Upper lobe of right lung (tissue), 1 donor: ENCODE data around the gene C2orf49. TPM values are rescaled to one million over a fixed set of nuclear protein-coding genes. Genes with fewer than 3 reads are reported as not detected.

ENCODE experiments used
- ATAC-seq: fragments of 200-7000 bp; cut with Tn5 transposase; one replicate; pipeline ENCODE4 v1.9.1; 2020; ENCODE audit warnings: mild to moderate bottlenecking, moderate library complexity
- DNase-seq: peaks from one replicate; pipeline ENCODE4 v3.0.0-alpha.2; 2020
- H3K27ac ChIP-seq: fragments of 200-600 bp; one replicate; pipeline ENCODE4 v1.8.0; 2022
- H3K27me3 ChIP-seq: fragments of 200-600 bp; one replicate; pipeline ENCODE4 v1.8.0; 2022; ENCODE audit warnings: mild to moderate bottlenecking
- H3K36me3 ChIP-seq: fragments of 200-600 bp; one replicate; pipeline ENCODE4 v1.8.0; 2022
- H3K4me1 ChIP-seq: fragments of 200-600 bp; one replicate; pipeline ENCODE4 v1.8.0; 2022
- H3K4me3 ChIP-seq: fragments of 200-600 bp; one replicate; pipeline ENCODE4 v1.8.0; 2022; ENCODE audit warnings: mild to moderate bottlenecking
- H3K9me3 ChIP-seq: fragments of 200-600 bp; one replicate; pipeline ENCODE4 v1.8.0; 2022
- CTCF ChIP-seq: fragments of 200-600 bp; IDR thresholded peaks from one replicate; pipeline ENCODE4 v1.8.0; 2022; ENCODE audit warnings: antibody characterized with exemption
- intact Hi-C: fragments of 100-400 bp; cut with DNase I; formaldehyde crosslinking; loops from one replicate; pipeline ENCODE4 v1.11.0; 2022
- total RNA-seq: library from RNA; stranded (reverse); fragmentation: NEBNext Ultra II Directional; extraction: Animal tissue kit (Norgen Biotek cat#: 25700); gene quantifications from one replicate; pipeline ENCODE4 v1.2.1, GENCODE V29; 2021
- donor health status: DM: no; HTN: yes; CAD: no; lungs with severe emphysema.

The C2orf49 gene
- total RNA-seq, 1 donor from 2014 or later: 18.0 TPM

DNA sequence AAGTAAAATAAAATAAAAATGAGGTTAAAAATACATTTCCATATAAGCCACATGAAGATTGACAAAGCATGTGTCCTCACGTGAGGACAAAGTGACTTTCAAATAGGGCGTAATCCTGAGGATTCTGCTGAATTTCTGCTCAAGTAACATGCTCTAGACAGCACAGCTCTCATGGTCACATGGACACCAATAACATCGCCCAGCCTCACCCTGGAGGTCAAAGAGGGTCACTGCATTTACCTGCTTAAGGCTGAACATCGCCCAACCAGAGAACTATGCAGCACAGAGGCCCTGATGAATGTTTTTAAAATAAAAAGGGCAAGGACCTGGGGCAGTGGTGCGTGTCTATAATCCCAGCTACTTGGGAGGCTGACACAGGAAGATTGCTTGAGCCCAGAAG is 38.0 kb upstream of the C2orf49 start:
- DNase-seq (no peak), ATAC-seq (no peak)
- Histone ChIP-seq H3K36me3 (peaks cover 45% of the 10 kb centered on the region), H3K4me1 (no peaks in the 10 kb centered on the region), H3K4me3 (no peak overlapping the region), H3K9me3 (no peaks in the 10 kb centered on the region), H3K27me3 (no peaks in the 10 kb centered on the region), H3K27ac (no peak overlapping the region)
- intact Hi-C loops: no loop called here
- TF ChIP-seq CTCF: no peak

DNA sequence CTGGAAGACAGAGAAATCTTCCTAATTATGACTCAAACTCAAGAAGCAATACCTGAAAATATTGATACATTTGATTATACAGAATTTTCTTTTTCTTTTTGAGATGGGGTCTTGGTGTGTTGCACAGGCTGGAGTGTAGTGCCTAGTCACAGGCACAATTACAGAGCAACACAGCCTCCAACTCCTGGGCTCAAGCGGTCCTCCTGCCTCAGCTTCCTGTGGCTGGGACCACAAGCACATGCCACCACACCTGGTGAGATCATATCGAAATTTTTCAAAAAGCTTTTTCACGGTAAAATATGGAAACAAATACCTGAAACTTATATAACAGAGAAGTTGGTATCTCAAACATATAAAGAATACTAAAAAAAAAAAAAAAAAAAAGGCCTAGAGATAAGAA is 35.7 kb upstream of the C2orf49 start:
- TF ChIP-seq CTCF: no peak
- ATAC-seq (no peak), DNase-seq (no peak)
- Histone ChIP-seq H3K9me3 (no peaks in the 10 kb centered on the region), H3K36me3 (peaks cover 30% of the 10 kb centered on the region), H3K4me1 (no peaks in the 10 kb centered on the region), H3K27ac (no peak overlapping the region), H3K4me3 (no peak overlapping the region), H3K27me3 (no peaks in the 10 kb centered on the region)
- intact Hi-C loops: no loop called here

DNA sequence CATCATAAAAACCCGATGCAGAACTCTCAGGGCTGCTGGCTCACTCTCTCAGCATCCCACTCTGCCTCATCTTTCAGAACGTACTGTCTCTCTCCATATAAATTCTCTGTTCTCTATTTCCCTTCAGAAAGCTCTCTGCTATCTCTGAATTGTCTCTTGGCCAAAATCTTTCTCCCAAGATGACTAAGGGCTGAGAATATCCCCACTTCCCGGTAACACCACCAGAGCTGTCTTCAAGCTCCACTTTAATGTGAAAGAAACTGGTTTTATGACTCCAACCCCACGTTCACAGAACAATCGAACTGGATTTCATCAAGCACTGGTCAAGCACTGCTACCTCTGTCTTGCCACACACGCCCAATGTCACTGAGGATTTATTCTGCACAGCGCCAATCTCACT is 30.2 kb upstream of the C2orf49 start:
- peaks cover 21% of the 10 kb centered on the region for H3K36me3 ChIP-seq
- no peaks in the 10 kb centered on the region for H3K27me3 ChIP-seq
- H3K4me1 ChIP-seq: no peaks in the 10 kb centered on the region
- H3K4me3 ChIP-seq: no peak overlapping the region
- no peak for DNase-seq
- TF ChIP-seq CTCF: no peak
- H3K27ac ChIP-seq: no peak overlapping the region
- no peaks in the 10 kb centered on the region for H3K9me3 ChIP-seq
- no peak for ATAC-seq
- intact Hi-C loops: no loop called here

DNA sequence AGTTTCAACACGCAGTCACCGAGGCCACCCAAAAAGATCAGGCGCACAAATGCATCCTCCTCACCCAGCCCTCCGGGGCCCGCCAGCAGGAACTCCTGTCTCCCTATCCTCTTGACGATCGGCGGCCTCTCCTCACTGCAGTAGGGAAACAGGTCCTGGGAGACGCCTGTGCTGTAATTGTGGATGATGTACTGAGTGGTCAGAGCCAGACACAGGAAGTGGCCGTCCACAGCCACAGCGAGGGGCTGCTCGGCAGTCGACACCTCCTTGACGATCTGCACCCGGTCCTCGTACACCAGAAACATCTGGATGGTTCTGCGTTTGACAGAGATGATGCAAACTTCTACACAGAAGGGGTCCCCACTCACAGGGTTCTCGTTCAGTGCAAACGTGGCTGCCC is 29.8 kb upstream of the C2orf49 start:
- ATAC-seq (no peak), DNase-seq (no peak)
- TF ChIP-seq CTCF: no peak
- no peaks in the 10 kb centered on the region for H3K27me3 ChIP-seq
- peaks cover 21% of the 10 kb centered on the region for H3K36me3 ChIP-seq
- H3K27ac ChIP-seq: no peak overlapping the region
- H3K4me1 ChIP-seq: no peaks in the 10 kb centered on the region
- intact Hi-C loops: no loop called here
- no peak overlapping the region for H3K4me3 ChIP-seq
- H3K9me3 ChIP-seq: no peaks in the 10 kb centered on the region

DNA sequence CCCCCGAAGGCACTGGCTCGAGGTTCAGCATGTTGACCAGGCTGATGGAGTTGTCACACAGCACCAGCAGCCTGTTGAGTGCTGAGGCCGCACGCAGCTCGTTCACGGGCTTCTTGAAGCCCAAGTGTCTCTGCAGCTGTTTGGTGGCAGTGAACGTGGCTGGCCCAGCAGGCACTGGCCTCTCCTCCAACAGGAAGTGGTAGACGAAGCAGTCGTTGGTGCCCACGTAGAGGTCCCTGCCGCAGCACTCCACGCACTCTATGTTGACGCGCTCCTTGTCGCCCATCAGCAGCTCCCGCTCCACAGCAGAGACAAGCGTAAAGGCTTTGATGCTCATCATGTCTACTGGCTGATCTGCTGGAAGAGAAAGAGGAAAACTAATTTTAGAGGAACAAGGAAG is 29.4 kb upstream of the C2orf49 start:
- Histone ChIP-seq H3K27me3 (no peaks in the 10 kb centered on the region), H3K27ac (no peak overlapping the region), H3K4me1 (no peaks in the 10 kb centered on the region), H3K36me3 (peaks cover 21% of the 10 kb centered on the region), H3K9me3 (no peaks in the 10 kb centered on the region), H3K4me3 (no peak overlapping the region)
- intact Hi-C loops: no loop called here
- no peak for TF ChIP-seq CTCF
- ATAC-seq (no peak), DNase-seq (no peak)

DNA sequence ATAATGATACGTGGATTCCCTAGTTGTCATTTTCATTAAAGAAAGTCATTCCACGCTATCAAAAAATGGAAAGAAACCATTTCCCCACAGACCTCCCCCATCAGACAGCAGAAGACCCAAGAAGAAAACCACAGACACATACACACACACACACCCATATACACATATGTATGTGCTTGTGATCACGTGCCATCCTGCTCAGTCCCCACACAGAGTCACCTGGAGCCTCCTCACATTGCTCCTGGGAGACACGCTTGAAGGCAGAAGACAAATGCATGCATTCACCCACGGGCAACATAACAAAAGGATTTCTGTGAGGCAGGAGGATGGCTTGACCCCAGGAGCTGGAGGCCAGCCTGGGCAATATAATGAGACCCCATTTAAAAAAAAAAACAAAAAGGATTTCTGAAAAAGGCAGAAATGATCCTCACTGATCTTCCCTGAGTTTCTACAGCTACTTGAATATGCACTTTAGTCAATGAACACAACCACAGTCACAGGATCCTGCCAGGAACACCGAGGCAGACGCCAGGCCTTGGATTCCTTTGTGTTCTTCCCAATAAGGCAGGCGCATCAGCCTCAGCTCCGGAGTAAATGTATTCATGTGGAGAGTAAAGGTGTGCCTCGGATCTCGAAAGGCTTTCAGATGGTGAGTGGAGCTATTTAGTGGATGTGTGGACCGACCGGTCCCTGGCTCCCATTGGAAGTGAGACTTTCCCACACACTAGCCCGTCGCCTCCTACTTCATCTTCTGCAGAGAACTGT is 28.8 kb upstream of the C2orf49 start:
- no peak for ATAC-seq
- DNase-seq: no peak
- Histone ChIP-seq H3K4me3 (no peak overlapping the region), H3K36me3 (peaks cover 21% of the 10 kb centered on the region), H3K9me3 (no peaks in the 10 kb centered on the region), H3K27ac (no peak overlapping the region), H3K27me3 (no peaks in the 10 kb centered on the region), H3K4me1 (no peaks in the 10 kb centered on the region)
- TF ChIP-seq CTCF: no peak
- intact Hi-C loops: no loop called here
